ENCODE measurements around the gene PML. TPM values are rescaled to one million over a fixed set of nuclear protein-coding genes. Genes with fewer than 3 reads are reported as not detected.
A peak's percentile ranks its signal among the peaks of the same experiment; 100 is the strongest.

PML gene
- total RNA-seq, 1 experiment from 2014 or later: 67.2 TPM

DNA sequence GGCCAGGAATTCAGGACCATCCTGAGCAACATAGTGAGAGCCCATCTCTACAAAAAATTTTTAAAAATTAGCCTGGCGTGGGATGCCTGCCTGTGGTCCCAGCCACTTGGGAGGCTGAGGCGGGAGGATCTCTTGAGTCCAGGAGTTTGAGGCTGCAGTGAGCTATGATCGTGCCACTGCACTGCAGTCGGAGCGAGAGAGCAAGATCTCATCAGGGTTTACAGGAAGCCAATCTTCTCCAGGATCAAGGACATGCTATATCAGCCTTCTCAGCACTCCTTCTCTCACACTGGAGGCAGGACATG, 2.0 kb upstream of the PML start:
- POLR2A ChIA-PET (ENCODE audit: unreplicated experiment): no interaction called here
- no TSS peak for BruUV-seq (replicated peaks)
- Histone ChIP-seq H3K9me2 (ENCODE audit: insufficient read depth) (no peaks in the 10 kb centered on the region), H3K4me1 (replicated peaks; ENCODE audit: insufficient read depth) (peaks cover 60% of the 10 kb centered on the region), H2AFZ (peak overlapping the region; percentile 79; the same call in 1 of the 2 replicates), H3K79me2 (ENCODE audit: low read depth) (peaks cover 29% of the 10 kb centered on the region), H3K36me3 (ENCODE audit: low read depth) (no peaks in the 10 kb centered on the region), H3K4me3 (peak overlapping the region; percentile 48; the same call in 1 of the 2 replicates), H3K4me2 (peak overlapping the region; percentile 89), H3K9me3 (ENCODE audit: insufficient read depth, low read depth) (no peaks in the 10 kb centered on the region), H3K27ac (no peak overlapping the region), H4K20me1 (ENCODE audit: insufficient read depth) (no peaks in the 10 kb centered on the region), H3F3A (ENCODE audit: insufficient read depth, low read depth) (peaks cover 25% of the 10 kb centered on the region), H3K27me3 (ENCODE audit: insufficient read depth, low read depth) (no peaks in the 10 kb centered on the region)
- intact Hi-C loops (cut with micrococcal nuclease; ENCODE audit: unreplicated experiment): no loop called here
- no peak for TF ChIP-seq EZH2 (IDR thresholded peaks at IDR 0.05; ENCODE audit: low read depth)
- TF ChIP-seq, protein P1, sequence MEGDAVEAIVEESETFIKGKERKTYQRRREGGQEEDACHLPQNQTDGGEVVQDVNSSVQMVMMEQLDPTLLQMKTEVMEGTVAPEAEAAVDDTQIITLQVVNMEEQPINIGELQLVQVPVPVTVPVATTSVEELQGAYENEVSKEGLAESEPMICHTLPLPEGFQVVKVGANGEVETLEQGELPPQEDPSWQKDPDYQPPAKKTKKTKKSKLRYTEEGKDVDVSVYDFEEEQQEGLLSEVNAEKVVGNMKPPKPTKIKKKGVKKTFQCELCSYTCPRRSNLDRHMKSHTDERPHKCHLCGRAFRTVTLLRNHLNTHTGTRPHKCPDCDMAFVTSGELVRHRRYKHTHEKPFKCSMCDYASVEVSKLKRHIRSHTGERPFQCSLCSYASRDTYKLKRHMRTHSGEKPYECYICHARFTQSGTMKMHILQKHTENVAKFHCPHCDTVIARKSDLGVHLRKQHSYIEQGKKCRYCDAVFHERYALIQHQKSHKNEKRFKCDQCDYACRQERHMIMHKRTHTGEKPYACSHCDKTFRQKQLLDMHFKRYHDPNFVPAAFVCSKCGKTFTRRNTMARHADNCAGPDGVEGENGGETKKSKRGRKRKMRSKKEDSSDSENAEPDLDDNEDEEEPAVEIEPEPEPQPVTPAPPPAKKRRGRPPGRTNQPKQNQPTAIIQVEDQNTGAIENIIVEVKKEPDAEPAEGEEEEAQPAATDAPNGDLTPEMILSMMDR (conservative IDR thresholded peaks at IDR 0.05): peak; percentile 47; the same call in 1 of the 2 replicates
- CTCF ChIA-PET: interaction anchor here (0.5 kb wide), 1 partner anchor 243 kb away, joined by 5 read pairs; the partner anchor contains the start of gene CCDC33
- DNase-seq: no peak

DNA sequence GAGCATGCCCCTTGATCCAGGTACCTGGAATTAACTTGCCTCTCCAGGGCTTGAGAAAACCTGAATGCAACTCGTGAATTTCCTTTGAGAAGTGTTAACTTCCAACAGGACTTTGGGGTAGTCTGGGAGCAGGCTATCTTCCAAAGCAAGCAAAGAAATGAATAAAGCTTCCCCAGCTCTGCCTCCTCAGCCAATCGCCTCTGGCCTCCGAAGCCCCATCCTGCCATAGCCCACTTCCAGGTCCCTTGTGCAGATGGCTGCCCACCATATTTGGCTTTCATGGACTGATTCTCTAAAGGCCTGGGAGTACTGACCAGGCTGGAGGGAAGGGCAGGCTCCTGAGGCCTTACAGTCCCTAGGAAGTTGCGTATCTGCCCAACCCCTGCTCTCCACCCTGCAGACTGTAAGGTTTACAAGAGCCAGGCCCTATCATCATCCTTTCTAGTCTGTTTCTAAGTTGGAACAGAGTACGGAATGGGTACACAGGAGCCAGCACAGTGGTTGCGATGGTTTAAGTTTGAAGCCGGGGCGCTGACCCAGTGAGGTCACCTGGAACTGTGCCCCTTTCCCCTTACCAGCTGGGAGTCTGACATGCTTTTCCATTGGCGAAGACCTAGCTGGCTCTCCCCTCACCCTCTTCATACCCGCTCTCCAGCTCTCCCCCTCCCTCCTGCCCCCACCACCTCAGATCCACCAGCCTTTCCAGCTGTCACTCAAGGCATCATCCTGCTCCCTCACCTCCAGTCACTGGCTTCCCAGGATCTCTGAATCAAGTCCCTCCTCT, 1.1 kb upstream of the PML start:
- BruUV-seq (replicated peaks): no TSS peak
- intact Hi-C loops (cut with micrococcal nuclease; ENCODE audit: unreplicated experiment): no loop called here

GRCh38 chr15:73994912-73995622, 551 bp downstream of the PML start:
- Histone ChIP-seq H3K27ac (peak overlapping the region; percentile 53), H2AFZ (peak overlapping the region; percentile 77), H3K36me3 (ENCODE audit: low read depth) (no peaks in the 10 kb centered on the region), H3K9me3 (ENCODE audit: insufficient read depth, low read depth) (no peaks in the 10 kb centered on the region), H3K4me2 (peak overlapping the region; percentile 100), H3F3A (ENCODE audit: insufficient read depth, low read depth) (peaks cover 7% of the 10 kb centered on the region), H3K27me3 (ENCODE audit: insufficient read depth, low read depth) (no peaks in the 10 kb centered on the region), H3K4me3 (peak overlapping the region; percentile 92), H3K79me2 (ENCODE audit: low read depth) (peaks cover 34% of the 10 kb centered on the region), H4K20me1 (ENCODE audit: insufficient read depth) (no peaks in the 10 kb centered on the region), H3K4me1 (replicated peaks; ENCODE audit: insufficient read depth) (peaks cover 35% of the 10 kb centered on the region), H3K9me2 (ENCODE audit: insufficient read depth) (no peaks in the 10 kb centered on the region)
- DNase-seq: no peak
- ChIA-PET CTCF (interaction anchor here (0.7 to 1.7 kb wide), 5 partner anchors 12 to 59 kb away, joined by 3 to 13 read pairs (median 3); no protein-coding TSS in a partner anchor), POLR2A (ENCODE audit: unreplicated experiment) (interaction anchor here (0.6 to 0.9 kb wide), 3 partner anchors 12 to 52 kb away, joined by 3 to 6 read pairs (median 5); no protein-coding TSS in a partner anchor)
- TSS peak; percentile 50 for BruUV-seq (replicated peaks)
- intact Hi-C loops (cut with micrococcal nuclease; ENCODE audit: unreplicated experiment): no loop called here
- TF ChIP-seq EZH2 (IDR thresholded peaks at IDR 0.05; ENCODE audit: low read depth): no peak
- TF ChIP-seq, protein P1 (conservative IDR thresholded peaks at IDR 0.05): no peak

More for the DNA sequence above, 1.1 kb upstream of the PML start:
- peaks cover 51% of the 10 kb centered on the region for H3K4me1 ChIP-seq (replicated peaks; ENCODE audit: insufficient read depth)
- H2AFZ ChIP-seq: no peak overlapping the region; the same call in 1 of the 2 replicates
- no peaks in the 10 kb centered on the region for H4K20me1 ChIP-seq (ENCODE audit: insufficient read depth)
- no peaks in the 10 kb centered on the region for H3K27me3 ChIP-seq (ENCODE audit: insufficient read depth, low read depth)
- peak overlapping the region; percentile 92; the same call in 1 of the 2 replicates for H3K4me3 ChIP-seq
- TF ChIP-seq, protein P1 (conservative IDR thresholded peaks at IDR 0.05): no peak
- TF ChIP-seq EZH2 (IDR thresholded peaks at IDR 0.05; ENCODE audit: low read depth): no peak
- no peak overlapping the region for H3K27ac ChIP-seq
- peaks cover 34% of the 10 kb centered on the region for H3K79me2 ChIP-seq (ENCODE audit: low read depth)
- no peaks in the 10 kb centered on the region for H3K9me3 ChIP-seq (ENCODE audit: insufficient read depth, low read depth)
- H3K9me2 ChIP-seq (ENCODE audit: insufficient read depth): no peaks in the 10 kb centered on the region
- ChIA-PET CTCF (interaction anchor here (1.7 kb wide), 1 partner anchor 21 kb away, joined by 8 read pairs; no protein-coding TSS in a partner anchor), POLR2A (ENCODE audit: unreplicated experiment) (no interaction called here)
- no peak for DNase-seq
- no peaks in the 10 kb centered on the region for H3K36me3 ChIP-seq (ENCODE audit: low read depth)
- peaks cover 20% of the 10 kb centered on the region for H3F3A ChIP-seq (ENCODE audit: insufficient read depth, low read depth)
- peak overlapping the region; percentile 100 for H3K4me2 ChIP-seq

Data from PC-9 (cell line).